ENCODE data around the gene CARS1.

The CARS1 gene

DNA sequence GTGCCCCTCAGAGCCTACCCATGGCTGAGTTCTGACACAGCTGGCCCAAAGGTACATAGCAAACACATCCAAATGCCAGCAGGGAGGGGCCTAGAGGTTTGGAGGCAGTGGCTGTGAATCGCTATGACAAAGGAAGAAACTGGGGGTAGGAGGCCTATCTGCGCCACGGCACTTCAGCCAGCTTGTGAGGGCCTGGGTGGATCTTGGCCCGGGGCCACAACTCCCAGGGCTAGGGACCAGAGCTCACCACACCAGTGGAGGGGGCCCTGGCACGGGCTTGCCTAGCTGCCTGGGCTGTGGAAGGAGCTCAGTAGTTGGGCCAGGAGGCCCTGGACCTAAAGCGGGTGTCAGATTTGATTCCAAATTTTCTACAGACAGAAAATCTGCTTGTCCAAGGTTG, 55.7 kb downstream of the CARS1 start:
- TF ChIP-seq, protein P1, sequence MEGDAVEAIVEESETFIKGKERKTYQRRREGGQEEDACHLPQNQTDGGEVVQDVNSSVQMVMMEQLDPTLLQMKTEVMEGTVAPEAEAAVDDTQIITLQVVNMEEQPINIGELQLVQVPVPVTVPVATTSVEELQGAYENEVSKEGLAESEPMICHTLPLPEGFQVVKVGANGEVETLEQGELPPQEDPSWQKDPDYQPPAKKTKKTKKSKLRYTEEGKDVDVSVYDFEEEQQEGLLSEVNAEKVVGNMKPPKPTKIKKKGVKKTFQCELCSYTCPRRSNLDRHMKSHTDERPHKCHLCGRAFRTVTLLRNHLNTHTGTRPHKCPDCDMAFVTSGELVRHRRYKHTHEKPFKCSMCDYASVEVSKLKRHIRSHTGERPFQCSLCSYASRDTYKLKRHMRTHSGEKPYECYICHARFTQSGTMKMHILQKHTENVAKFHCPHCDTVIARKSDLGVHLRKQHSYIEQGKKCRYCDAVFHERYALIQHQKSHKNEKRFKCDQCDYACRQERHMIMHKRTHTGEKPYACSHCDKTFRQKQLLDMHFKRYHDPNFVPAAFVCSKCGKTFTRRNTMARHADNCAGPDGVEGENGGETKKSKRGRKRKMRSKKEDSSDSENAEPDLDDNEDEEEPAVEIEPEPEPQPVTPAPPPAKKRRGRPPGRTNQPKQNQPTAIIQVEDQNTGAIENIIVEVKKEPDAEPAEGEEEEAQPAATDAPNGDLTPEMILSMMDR (IDR thresholded peaks at IDR 0.05; ENCODE audit: low read depth, low read length) = no peak
- H3K4me3 ChIP-seq (ENCODE audit: low read depth, low read length) = no peak overlapping the region

DNA sequence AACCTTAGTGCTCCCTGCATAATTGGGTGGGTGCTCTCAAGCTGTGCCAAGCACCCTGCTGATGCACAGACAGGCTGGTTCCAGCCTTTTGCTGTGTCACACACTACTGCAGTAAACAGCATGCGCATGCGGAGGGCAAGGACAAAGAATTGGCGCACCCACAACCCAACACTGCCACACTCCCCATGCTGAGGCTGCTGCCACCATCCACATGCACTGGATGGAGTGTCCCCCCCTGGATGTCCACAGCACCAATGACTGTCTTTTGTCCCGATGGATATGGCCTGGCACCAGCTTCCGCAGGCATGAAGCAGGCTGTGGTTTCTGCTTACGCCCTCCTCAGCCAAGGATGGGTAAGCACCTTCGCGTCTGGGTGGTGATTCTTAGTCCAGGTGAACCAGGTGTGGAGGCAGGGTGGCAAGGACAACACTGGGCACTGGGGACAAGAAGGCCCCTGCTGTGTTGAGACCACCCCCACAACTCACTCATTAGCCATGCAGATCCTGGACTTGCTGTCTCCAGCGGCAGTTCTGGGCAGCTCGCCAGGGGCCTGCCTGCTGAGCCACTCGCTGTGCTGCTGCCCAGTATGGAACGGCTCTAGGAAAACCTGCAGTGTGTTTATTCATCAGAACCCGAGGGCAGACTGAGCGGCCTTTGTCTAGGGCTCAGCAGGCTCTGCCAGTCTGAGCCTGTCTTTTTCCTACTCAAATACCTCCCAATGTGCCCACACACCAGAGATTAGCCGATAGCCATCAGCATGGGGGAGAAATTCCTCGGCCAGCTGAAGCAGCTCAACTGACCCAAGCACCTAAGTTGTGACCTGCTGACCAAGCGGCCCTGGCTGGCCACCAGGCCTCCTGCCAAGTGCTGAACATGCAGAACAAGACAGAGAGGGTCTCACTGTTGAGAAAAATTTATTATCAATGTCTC, 56.9 kb downstream of the CARS1 start:
- no peak overlapping the region for H3K4me3 ChIP-seq (ENCODE audit: low read depth, low read length)
- TF ChIP-seq, protein P1 (IDR thresholded peaks at IDR 0.05; ENCODE audit: low read depth, low read length) = no peak

DNA sequence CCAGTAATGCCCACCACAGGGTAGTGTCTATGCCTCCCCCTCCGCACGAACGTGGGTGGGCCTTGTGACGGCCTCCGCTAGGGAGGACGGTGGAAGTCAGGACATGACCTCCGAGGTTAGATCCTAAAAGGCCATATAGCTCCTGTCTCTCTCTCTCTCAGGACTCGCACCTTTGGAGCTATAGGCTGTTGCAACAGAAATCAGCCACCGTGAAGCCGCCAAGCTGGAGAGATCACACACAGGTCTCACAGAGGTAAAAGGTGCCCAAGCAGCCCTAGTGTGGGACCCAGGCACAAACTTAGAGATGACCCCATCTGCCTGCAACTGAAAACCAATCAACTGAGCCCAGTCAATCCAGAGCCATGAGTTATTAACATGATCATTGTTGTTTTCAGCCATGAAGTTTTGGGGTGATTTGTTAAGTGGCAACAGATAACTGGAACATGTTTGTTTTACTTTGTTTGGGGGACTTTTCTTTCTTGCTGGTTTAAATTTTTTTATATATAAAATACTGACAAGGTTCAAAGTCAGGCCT, 57.7 kb downstream of the CARS1 start:
- no peak overlapping the region for H3K4me3 ChIP-seq (ENCODE audit: low read depth, low read length)
- TF ChIP-seq, protein P1 (IDR thresholded peaks at IDR 0.05; ENCODE audit: low read depth, low read length) = no peak

DNA sequence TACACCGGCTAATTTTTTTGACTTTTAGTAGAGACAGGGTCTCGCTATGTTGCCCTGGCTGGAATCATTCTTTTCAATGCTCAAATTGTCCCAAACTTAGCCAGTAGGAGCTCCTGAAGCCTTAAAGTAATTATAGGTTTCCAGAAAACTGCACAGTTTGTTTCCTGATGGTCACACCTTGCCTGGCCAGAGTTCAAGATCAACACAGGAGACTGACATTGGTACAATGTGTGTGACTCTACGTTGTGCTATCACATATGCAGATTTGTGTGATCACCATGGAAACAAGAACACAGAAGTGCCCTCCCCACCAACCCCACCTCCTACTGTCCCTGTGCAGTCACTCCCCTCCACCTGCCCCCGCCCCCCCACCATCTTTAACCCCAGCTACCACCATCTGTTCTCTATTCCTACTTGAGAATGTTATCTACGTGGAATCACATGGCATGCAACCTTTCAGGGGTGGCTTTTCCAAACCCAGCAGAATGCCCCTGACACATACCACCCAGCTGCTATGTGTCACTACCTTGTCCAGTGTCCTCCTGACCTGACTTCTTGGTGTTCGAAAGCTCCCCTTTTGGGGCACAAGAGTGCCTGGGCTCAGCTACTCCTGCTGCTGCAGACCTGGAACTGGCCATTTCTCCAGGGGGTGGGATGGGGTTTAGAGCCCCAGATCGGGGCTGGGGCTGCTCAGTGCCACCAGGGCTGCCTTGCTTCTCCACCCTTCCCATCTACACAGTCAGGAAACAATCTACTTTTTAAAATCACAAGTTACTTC, 59.0 kb downstream of the CARS1 start:
- TF ChIP-seq, protein P1 (IDR thresholded peaks at IDR 0.05; ENCODE audit: low read depth, low read length) = no peak
- no peak overlapping the region for H3K4me3 ChIP-seq (ENCODE audit: low read depth, low read length)

DNA sequence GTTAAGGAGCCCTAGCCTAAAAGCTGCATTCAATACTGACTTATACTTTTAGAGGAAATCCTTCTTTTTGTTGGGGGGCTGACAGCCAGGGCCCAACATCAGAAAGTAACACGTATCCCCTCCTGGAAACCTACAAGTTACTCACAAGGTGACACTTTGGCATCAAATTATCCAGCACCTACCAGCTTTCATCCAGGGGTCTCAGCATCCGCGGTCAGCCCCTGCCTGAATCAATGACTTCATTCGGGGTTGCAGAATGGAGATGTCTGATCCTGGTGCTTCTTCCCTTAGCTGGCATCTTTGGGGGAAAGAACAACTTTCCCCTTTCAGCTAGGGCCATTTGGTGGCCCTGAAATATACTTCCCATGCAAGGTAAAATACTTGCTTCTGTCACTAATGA, 59.8 kb downstream of the CARS1 start:
- H3K4me3 ChIP-seq (ENCODE audit: low read depth, low read length) = no peak overlapping the region
- TF ChIP-seq, protein P1 (IDR thresholded peaks at IDR 0.05; ENCODE audit: low read depth, low read length) = no peak

DNA sequence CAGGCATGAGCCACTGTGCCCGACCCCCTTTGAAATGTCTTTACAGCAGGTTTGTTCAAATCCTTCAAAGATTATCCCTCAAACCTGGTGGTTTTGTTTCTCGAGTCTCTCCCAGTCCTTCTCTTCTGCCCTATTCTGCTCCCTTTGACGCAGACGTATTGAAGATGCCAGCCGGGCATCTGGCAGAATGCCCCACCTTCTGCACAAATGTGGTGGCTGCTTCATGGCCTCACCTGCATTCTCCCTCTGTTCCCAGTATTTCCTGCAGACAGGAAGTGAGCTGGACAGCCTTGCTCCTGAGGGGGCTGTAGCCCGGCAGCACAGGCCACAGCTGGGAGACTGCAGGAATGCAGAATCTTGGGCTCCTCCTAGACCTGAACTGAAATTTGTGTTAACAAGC, 60.2 kb downstream of the CARS1 start:
- H3K4me3 ChIP-seq (ENCODE audit: low read depth, low read length) = no peak overlapping the region
- TF ChIP-seq, protein P1 (IDR thresholded peaks at IDR 0.05; ENCODE audit: low read depth, low read length) = no peak

Data from WI38 (cell line).